ENCODE results near the gene CYP8B1.

- peak; percentile 72 to 87 (median 77) for TF ChIP-seq CTCF (optimal IDR thresholded peaks at IDR 0.05 in 1 of 3, IDR thresholded peaks at IDR 0.05 in 1 of 3, conservative IDR thresholded peaks at IDR 0.05 in 1 of 3; ENCODE audit: extremely low read depth in 1 of 3, insufficient read depth in 2 of 3, low read length in 3 of 3)
- no peak for TF ChIP-seq EZH2 (IDR thresholded peaks at IDR 0.05; ENCODE audit: low read length)
These were observed 36.1 kb downstream of the CYP8B1 start for GRCh38 chr3:42839616-42840015.

Measured in keratinocyte (primary cell).